IPS-NIHi7 (cell line): ENCODE results near the gene TNS3.
A peak's percentile ranks its signal among the peaks of the same experiment; 100 is the strongest.

Experiments used
- DNase-seq: peaks from one replicate; pipeline ENCODE4 v3.0.0; 2012; ENCODE audit warnings: mixed read lengths; ENCODE audit errors: extremely low spot score

TNS3 gene

GRCh38 chr7:47329320-47329926 is 252.5 kb downstream of the TNS3 start:
- DNase-seq, result no peak

- no peak for DNase-seq
Measured at GRCh38 chr7:47328392-47329319, 253.3 kb downstream of the TNS3 start.

- peak; percentile 88 for DNase-seq
Measured at GRCh38 chr7:47327698-47328391, 254.1 kb downstream of the TNS3 start.

DNA sequence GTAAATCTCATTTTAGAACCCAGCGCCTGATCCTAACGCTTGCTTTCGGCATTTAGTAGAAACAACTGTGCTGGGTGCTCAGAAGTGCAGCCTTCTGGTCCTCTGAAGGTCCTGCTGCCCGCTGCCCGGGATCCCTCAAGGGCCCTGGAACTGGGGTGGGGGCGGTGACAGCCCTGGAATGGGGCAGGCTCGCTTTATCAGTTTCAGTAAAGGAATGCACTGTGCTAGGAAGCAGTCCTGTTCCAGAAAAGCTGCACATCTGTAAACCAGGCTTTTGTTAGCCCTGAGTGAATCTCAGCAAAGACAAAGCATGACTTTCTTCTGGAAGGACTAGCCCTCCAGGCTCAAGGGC is 254.6 kb downstream of the TNS3 start:
- no peak for DNase-seq

- DNase-seq, result no peak
Measured at GRCh38 chr7:47326808-47327207, 255.1 kb downstream of the TNS3 start.

- no peak for DNase-seq
Measured at GRCh38 chr7:47326220-47326619, 255.7 kb downstream of the TNS3 start.

GRCh38 chr7:47325337-47325736 is 256.6 kb downstream of the TNS3 start:
- no peak for DNase-seq

- no peak for DNase-seq
Measured at GRCh38 chr7:47323904-47324303, 258.0 kb downstream of the TNS3 start.

DNA sequence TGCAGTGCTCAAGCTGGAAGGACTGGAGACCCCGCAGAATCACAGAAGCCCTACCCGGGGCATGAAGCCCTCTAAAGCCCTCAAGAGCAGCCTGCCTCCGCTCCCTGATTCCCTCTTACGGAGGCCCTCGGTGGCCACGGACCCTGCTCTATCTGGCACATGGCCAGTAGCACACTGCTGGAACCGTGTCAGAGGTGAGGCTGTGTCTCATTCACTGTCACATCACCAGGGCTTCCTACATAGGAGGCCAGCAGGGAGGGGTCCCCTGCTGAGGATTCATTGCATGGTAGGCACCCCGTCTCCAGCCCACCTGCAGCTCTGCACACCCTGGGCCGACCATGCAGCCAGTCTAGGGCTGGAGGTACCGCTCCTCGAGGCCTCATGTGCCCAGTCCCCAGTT is 259.2 kb downstream of the TNS3 start:
- no peak for DNase-seq

- DNase-seq, result no peak
Measured at GRCh38 chr7:47320296-47320695, 261.6 kb downstream of the TNS3 start.

DNA sequence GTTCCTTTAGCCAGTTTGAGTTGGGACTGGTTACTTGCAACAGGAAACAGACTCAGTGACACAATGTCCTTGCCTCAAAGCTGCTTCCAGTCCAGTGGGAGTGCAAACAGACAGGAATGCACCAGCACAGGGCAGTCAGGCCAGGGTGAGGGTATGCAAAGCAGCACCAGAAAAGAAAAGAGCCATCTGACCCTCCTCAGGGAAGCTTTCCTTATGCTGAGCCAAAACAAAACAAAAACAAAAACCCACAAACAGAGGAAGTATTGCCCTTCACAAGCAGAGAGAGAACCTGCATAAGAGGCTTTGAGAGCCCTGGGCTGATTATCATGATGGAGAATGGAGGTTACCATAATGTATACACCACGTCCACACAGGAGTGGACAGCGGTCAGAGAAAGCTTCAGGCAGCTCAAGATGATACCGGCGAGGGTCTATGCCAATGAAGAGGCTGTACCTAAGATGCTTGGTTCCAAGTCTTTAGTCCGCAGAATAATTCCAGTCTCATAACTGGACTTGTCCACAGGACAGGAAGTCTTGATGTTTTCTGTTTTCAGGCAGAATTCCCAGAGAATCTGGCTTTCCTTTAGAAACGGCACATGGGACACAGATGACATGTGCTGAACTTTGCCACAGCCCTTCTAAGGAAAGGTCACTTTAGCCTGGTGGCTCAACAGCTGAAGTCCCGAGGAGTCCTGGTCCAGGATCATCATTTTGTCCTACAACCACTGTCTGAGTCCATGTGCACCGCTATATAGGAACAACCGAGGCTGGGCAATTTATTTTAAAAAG is 263.3 kb downstream of the TNS3 start:
- DNase-seq, result no peak

- no peak for DNase-seq
Measured at GRCh38 chr7:47317487-47317886, 264.4 kb downstream of the TNS3 start.

GRCh38 chr7:47314728-47315607 is 266.9 kb downstream of the TNS3 start:
- DNase-seq, result no peak

DNA sequence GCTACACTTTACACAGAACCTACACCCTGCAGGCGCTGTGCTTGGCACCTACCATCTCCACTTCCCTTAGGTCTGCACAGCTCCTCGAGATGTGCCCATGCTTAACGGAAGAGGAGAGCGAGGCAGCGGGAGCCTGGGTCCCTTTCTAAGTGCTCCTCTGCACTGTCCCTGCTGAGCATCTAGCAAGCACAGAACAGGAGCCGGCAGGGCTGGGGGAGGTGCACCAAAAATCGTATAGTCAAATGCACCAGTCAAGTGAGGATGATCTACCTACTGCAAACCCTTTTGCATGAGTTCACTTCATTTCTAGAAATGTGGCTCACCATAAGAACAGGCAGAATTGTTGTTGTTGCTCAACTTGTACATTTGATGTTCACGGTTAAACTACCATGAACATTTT is 267.7 kb downstream of the TNS3 start:
- DNase-seq, result no peak

DNA sequence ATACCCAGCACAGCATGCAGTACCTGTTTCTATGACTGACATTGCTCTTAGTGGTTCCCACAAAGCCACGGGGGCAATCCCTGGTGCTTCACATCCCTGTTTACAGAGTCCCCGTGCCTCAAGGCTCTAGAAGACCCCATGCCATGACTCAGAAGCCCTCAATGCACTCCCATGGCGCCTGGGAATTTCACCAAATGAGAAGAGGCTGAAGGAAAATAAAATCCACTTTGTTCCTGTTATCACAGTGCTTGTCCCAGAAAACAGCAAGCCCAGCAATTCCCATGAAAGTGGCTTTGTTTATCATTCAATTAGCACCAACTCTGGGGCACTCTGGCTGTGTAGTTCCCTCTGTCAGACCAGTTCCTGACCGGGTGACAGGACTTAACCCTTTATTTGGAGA is 268.3 kb downstream of the TNS3 start:
- DNase-seq, result no peak

GRCh38 chr7:47311891-47312290 is 270.0 kb downstream of the TNS3 start:
- no peak for DNase-seq

DNA sequence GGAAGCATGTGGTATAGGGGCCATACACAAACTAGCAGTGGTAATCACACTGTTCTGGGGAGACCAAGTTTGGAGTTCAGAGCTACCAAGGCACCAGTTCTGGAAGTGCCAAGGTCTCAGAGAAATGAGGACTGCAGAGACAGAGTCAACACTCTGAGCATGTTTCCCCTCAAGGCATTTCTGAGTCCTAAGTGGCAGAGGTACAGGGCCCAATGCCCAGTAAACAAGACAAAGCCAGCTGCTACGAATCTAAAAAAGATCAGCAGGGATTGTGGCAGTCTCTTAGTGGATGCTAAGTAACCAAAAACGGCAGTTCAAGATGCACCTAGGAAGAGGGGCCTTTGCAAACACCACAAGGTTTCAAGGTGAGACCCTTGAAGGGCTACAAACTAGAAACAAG is 271.9 kb downstream of the TNS3 start:
- DNase-seq, result no peak

- DNase-seq, result no peak
Measured at GRCh38 chr7:47308808-47309207, 273.1 kb downstream of the TNS3 start.

DNA sequence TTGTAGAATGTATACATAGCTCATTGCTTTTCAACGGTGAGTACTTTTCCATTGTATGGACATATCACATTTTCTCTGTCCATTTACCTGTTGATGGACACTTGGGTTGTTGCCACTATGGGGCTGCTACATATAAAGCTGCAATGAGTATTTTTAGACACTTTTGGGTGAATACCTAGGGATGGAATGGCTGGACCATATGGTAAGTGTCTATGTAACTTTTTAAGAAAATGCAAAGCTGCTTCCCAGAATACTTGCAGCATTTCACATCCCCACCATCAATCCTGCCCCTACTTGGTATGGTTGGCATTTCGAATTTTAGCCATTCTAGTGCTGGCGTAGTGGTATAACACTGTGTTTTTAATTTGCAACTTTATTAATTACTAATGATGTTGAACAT is 274.6 kb downstream of the TNS3 start:
- no peak for DNase-seq

DNA sequence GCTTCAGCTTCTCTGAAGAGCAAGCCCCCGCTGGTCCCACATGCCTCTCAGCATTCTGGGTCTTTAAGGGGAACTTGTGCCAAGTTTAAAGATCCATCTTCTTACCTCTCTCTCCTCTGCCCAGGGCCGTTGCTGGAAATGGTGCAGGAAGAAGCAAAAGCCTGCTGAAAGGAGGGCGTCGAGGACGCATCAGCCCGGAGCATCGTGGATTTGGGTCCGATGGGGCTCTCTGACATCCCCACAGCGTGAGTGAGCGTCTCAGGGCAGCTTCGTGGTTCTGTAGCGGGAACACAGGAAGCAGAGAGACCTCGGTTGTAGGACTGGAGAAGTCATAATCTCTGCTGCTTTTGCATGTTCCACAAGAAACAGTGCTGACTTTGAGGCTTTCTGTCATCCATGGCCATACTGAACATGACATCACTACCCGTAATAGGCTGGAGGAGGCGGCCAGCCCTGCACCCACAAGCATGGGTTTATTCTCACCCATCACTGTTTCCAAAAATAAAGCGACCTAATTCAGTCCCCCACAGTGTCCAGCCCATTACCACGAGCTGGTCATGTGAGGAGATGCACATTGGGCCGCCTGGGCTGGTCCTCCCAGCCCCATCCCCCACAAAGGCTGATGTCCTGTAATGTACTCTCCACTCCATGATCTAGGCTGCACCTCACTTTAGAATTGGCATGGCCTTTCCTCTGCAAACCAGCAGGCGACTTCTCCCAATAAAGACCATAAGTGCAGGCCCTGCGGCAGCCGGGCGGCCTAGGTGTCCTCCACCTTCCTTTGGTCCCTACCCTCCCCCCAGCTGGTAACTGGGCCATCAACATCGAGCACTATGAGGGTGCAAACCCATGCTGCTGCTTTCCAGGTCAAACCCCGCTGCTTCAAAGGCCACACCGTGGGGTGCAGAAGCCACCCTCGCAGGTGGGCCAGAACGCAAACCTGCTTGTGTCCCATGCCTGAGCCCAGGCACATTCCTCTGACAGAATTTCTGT is 276.9 kb downstream of the TNS3 start:
- no peak for DNase-seq
